HL-60/S4 treated with retinoic acid at 250 ng/mL for 4 days and 3 days (cell line): ENCODE data around the gene CDH15.
"Not testable (repeated sequence)": the region's sequence is repeated elsewhere in the genome, so short reads cannot be mapped to it uniquely, and the experiment has no call there.

Experiments
- in situ Hi-C: fragments of 300-500 bp; cut with MboI; formaldehyde crosslinking; loops from 2 replicates; pipeline ENCODE4 v1.7.0; 2022; ENCODE audit warnings: low sequenced_read_pairs

The CDH15 gene

DNA sequence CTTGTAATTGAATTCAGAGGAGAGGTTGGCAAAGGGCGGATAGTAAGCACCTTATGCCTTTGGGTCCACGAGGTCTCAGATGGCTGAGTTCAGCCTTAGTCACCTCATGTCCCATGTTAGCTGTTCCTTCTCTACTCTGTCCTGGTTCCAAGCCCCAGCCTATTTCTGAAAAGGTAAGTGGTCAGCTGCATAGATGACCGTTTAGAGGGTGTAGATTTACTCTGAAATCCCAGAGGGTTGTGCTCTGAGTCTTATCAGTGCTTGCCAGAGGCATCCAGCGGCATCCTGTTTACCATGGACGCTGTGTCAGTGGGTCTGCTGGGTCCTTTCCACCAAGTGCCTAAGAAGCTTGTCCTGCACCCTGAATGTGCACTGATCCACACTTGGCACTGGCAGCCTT is 47.8 kb downstream of the CDH15 start:
- in situ Hi-C loops: loop anchor here (25.0 kb wide), 1 partner anchor 482 kb away; no protein-coding TSS in a partner anchor

DNA sequence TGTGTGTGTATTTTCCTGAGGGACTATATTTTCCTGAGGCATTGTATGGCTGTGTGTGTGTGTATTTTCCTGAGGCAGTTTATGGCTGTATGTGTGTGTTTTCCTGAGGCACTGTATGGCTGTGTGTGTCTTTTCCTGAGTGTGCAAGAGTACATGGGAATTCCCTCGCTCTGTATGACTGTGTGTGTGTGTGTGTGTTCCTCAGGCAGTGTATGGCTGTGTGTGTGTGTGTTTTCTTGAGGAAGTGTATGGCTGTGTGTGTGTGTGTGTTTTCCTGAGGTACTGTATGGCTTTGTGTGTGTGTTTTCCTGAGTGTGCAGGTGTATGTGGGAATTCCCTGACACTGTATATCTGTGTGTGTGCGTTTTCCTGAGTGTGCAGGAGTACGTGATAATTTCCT is 50.1 kb downstream of the CDH15 start:
- in situ Hi-C loops: loop anchor here (25.0 kb wide), 1 partner anchor 484 kb away; no protein-coding TSS in a partner anchor

DNA sequence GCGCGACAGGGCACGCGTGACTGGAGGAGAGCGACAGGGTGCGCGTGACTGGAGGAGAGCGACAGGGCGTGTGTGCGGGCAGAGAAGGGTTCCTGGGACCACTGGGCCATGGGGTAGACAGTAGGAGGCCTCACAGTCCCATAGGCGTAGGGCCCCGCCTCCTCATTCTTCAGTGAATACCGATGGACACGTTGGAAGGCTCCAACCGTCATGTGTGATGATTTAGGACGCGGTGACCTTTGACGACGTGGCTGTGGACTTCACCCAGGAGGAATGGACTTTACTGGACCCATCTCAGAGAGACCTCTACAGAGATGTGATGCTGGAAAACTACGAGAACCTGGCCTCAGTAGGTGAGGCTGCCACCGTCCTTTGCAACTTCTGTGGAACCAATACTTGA is 51.4 kb downstream of the CDH15 start:
- in situ Hi-C loops: loop anchor here (25.0 kb wide), 1 partner anchor 486 kb away; no protein-coding TSS in a partner anchor

DNA sequence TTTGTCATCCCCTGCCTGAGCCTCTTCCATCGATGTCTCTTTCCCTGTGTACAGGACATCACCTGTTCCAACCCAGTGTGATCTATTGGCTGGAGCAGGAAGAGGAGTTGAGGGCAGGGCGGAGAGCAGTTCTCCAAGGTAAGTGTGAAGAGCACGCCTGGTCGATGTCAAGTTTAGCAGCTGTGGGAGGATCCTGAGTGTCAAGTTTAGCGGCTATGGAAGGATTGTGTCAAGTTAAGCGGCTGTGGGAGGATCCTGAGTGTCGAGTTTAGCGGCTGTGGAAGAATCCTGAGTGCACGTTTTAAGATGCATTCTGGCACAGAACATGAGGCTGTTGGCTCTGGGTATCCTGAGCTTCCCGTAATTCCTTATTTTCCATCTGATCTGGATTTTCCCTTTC is 53.1 kb downstream of the CDH15 start:
- in situ Hi-C loops: loop anchor here (25.0 kb wide), 1 partner anchor 487 kb away; no protein-coding TSS in a partner anchor

DNA sequence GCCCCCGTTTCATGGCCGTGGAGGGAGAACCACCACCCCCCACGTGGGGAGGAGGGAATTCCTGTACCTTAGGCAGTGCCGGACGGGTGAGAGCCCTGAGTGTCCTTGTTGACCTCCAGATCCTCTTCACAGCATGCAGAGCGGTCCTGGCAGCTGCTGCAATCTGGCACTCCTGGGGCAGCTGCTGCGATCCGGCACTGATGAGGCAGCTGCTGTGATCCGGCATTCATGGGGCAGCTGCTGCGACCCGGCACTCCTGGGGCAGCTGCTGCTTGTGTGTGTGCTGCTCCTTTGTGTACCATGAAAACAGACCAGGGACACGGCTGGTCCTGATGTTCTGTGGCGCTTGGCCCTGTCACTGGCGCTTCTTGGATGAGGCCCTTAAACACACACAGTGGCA is 58.7 kb downstream of the CDH15 start:
- in situ Hi-C loops: no loop called here

DNA sequence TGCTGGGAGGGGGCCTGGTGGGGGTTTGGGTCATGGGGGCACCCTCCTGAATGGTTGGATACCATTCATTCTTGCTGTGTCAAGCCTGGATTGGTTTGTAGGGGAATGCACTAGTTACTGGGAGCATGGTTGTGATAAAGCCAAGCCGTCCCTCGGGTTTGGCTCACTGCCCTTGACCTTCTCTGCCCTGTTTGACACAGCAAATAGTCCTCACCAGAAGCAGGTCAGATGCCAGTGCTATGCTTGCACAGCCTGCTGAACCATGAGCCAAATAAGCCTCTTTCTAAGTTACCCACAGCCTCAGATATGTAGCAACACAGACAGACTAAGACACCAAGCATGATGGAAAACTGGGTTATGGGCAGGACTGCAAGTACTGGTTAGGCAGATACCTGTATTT is 60.6 kb downstream of the CDH15 start:
- in situ Hi-C loops: no loop called here

DNA sequence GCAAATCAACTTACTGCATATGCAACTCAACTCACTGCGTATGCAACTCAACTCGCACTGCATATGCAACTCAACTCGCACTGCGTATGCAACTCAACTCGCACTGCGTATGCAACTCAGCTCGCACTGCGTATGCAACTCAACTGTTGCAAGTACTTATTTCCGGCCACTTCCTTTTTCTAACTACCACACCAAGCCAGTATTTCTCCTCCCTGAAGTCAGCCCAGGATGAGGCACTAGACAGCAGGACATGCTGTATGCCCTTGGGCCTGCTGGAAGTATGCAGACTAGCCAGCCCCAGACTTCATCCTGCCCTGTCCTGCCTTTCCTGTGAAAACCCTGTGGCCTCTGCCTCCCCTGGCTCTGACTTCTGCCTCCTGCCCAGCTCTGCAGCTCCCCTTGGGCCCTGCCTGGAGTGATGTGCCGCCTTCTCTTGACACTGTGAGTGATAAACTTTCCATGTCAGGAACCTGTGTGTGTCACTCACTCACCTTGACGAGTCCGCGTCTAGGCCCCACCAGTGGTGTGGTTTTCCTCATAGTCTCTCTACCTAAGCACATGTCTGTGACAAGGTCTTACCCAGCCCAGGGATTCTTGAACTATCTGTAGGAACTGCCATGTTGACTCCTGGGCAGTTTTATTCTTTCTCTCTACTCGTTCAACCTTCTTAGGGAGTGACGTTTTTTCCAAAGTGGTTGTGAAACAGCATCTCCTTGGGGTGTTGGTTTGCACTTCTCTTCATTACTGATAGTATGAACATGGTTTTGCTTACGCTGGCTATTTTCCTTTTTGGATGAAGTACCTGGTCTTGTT is 62.3 kb downstream of the CDH15 start:
- in situ Hi-C loops: no loop called here

DNA sequence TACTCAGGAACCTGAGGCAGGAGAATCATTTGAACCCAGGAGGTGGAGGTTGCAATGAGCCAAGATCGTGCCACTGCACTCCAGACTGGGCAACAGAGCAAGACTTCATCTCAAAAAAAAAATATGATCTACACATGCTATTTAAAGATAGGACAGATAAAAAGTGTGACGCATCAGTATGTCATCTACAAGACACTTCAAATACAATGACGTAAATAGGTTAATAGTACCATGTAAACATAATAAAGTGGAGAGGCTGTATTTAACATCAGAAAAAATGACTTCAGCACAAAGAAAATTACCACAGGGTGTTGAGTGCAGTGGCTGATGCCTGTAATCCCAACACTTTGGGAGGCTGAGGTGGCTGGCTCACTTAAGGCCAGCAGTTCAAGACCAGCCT is 66.2 kb downstream of the CDH15 start:
- in situ Hi-C loops: no loop called here

DNA sequence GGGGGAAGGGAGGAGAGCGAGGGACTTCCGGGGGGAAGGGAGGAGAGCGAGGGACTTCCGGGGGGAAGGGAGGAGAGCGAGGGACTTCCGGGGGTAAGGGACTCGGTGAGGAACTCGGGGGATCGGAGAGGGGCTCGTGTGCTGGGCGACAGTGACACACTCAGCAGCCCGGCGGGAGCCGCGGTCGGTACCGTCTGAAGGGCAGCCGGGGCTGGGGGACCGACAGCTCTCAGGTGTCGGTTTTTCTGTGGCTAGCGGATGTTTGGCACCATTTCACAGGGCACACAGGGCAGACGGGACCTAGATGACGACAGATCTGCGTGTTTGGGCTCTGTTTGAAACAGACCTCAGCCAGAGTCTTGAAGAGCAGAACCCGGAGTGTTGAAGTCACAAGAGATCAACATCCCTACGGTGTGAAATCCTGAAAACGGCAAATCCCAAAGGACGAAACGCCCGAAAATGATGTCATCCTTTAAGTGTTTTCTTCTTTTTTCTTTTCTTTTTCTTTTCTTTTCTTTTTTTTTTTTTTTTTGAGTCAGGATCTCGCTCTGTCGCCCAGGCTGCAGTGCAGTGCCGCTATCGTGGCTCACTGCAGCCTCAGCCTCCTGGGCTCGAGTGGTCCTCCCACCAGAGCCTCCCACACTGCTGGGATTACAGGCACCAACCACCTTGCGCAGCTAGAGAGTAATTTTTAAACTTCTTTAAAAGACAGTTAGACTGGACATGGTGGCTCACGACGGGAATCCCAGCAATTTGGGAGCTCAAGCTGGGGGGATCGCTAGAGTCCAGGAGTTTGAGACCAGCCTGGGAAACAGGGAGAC is 69.8 kb downstream of the CDH15 start:
- in situ Hi-C loops: no loop called here

DNA sequence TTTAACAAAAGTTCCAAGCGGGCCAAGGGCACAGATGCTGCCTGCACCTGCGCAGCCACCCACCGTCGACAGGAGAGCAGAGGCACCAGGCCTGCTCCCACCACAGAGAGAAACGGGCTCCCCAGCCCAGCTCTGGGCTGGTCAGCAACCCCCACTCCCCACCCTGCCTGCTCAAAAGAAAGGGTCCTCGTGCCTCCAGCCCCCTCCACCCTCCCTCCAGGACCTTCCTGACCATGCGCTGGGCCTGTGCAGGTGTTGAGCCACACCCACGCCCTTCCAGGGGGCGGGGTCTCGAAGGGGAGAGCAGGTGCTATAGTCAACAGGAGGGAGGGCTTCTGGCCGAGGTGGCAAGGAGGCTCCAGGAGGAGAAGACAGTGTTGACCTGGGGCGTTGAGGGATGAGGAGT is 71.2 kb downstream of the CDH15 start:
- in situ Hi-C loops: no loop called here

DNA sequence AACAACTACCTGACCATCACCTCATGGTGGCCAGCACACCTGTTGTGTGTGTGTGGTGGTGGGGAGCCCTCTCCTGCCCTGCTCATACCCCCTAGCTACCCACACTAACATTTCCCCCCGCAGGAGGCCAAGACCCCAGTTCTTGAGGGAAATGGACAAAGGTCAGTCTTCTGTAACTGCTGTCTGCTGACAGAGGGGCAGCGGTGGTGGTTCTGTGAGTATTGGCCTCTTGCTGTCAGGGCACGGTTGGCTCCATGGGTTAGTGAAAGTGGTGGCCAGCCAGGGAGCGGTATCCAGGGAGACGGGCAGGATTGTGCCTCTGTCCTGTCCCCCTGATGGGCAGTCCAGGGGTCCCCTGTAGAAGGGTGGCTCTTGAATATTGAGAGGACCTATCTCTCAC is 72.1 kb downstream of the CDH15 start:
- in situ Hi-C loops: no loop called here

DNA sequence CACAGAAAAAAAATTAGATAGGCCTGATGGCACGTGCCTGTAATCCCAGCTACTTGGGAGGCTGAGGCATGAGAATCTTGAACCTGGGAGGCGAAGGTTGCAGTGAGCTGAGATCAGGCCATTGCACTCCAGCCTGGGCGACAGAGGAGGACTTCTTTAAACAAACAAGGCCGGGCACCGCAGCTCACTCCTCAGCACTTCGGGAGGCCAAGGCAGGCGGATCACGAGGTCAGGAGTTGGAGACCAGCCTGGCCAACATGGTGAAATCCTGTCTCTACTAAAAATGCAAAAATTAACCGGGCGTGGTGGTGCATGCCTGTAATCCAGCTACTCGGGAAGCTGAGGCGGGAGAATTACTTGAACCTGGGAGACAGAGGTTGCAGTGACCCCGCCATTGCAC is 72.7 kb downstream of the CDH15 start:
- in situ Hi-C loops: not testable (repeated sequence)

DNA sequence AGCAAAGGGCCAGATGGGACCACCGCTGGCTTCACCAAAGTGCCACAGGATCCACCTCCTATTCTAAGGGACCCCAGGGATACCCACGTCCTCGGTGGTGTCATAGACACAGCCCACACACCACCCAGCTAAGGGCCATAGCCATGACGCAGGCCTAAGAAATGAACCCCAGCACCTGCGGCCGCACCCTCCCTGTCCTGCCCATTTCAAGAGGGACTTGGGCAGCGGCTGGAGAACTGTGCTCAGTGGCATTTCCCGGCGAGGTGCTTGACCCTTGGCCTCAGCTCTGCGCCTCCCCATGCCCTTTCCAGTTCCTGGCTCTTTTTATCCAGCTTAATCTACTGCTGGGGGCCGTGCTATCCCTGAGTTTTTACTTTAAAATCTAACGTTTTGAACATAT is 73.2 kb downstream of the CDH15 start:
- in situ Hi-C loops: no loop called here
